ENCODE measurements around the gene GLI1. TPM values are rescaled to one million over a fixed set of nuclear protein-coding genes. Genes with fewer than 3 reads are reported as not detected.

Gene GLI1
- total RNA-seq, 1 donor from 2014 or later = 1.4 TPM

Small RNA genes lying within 50 kb of the gene (microRNA-seq; reads per million reads assigned to microRNA genes)
- gene MIR616 (ENCODE audit: borderline microRNAs expressed) (not detected), gene MIR6758 (ENCODE audit: borderline microRNAs expressed) (not detected)

Other genes with a start within 250 kb of the GLI1 start
- not detected for gene NXPH4, start 243.0 kb upstream of the GLI1 start, total RNA-seq
- gene SHMT2, start 230.1 kb upstream of the GLI1 start, total RNA-seq = 59.2 TPM
- 6.0 TPM for gene STAC3, start 208.6 kb upstream of the GLI1 start, total RNA-seq
- 81.0 TPM for gene R3HDM2, start 28.7 kb upstream of the GLI1 start, total RNA-seq
- gene INHBC, start 25.0 kb upstream of the GLI1 start, total RNA-seq = not detected
- gene INHBE, start 4.5 kb upstream of the GLI1 start, total RNA-seq = not detected
- 37.7 TPM for gene ARHGAP9, start 20.1 kb downstream of the GLI1 start, total RNA-seq
- gene MARS1, start 28.3 kb downstream of the GLI1 start, total RNA-seq = 141 TPM
- 47.3 TPM for gene DDIT3, start 60.7 kb downstream of the GLI1 start, total RNA-seq
- gene MBD6, start 63.0 kb downstream of the GLI1 start, total RNA-seq = 85.8 TPM
- gene DCTN2, start 87.4 kb downstream of the GLI1 start, total RNA-seq = 90.7 TPM
- gene KIF5A, start 90.3 kb downstream of the GLI1 start, total RNA-seq = 0.14 TPM
- gene PIP4K2C, start 131.4 kb downstream of the GLI1 start, total RNA-seq = 31.0 TPM
- 26.0 TPM for gene DTX3, start 145.0 kb downstream of the GLI1 start, total RNA-seq
- 16.3 TPM for gene ARHGEF25, start 151.7 kb downstream of the GLI1 start, total RNA-seq
- 0.93 TPM for gene B4GALNT1, start 173.4 kb downstream of the GLI1 start, total RNA-seq
- 263 TPM for gene OS9, start 234.3 kb downstream of the GLI1 start, total RNA-seq